HFFc6 (cell line): ENCODE data around the gene SMG6. TPM values are rescaled to one million over a fixed set of nuclear protein-coding genes. Genes with fewer than 3 reads are reported as not detected.
A peak's percentile ranks its signal among the peaks of the same experiment; 100 is the strongest.

Experiments used
- DNase-seq: peaks from one replicate; pipeline ENCODE4 v3.0.0-alpha.2; 2018
- H3K27ac Mint-ChIP-seq: 2 replicates; pipeline ENCODE4 v1.8.0; 2020; ENCODE audit warnings: mild to moderate bottlenecking, mixed read lengths
- H3K27me3 Mint-ChIP-seq: 2 replicates; pipeline ENCODE4 v1.8.0; 2021; ENCODE audit warnings: mild to moderate bottlenecking, moderate library complexity, mixed read lengths; ENCODE audit not compliant: insufficient read depth
- H3K36me3 Mint-ChIP-seq: 2 replicates; pipeline ENCODE4 v1.8.0; 2021; ENCODE audit warnings: low read depth, mixed read lengths
- H3K4me1 Mint-ChIP-seq: 2 replicates; pipeline ENCODE4 v1.8.0; 2020; ENCODE audit warnings: low read depth, mixed read lengths
- H3K4me3 Mint-ChIP-seq: 2 replicates; pipeline ENCODE4 v1.8.0; 2020; ENCODE audit warnings: mild to moderate bottlenecking, moderate library complexity, mixed read lengths
- H3K9me3 Mint-ChIP-seq: 2 replicates; pipeline ENCODE4 v1.8.0; 2020; ENCODE audit warnings: mild to moderate bottlenecking, mixed read lengths
- total RNA-seq, 6 experiments: library from RNA; stranded (reverse); fragmentation: NEBNext Ultra II Directional; extraction: Animal tissue kit (Norgen Biotek cat#: 25700); gene quantifications; 2 replicates in 1 of 6; 3 replicates in 5 of 6; pipeline ENCODE4 v1.2.3, GENCODE V29; 2021
- TF ChIP-seq, protein P1 (sequence below): fragments of 200-600 bp; sonication (generic); IDR thresholded peaks from 2 replicates; pipeline ENCODE4 v1.5.0; 2021; ENCODE audit warnings: antibody characterized with exemption, mild to moderate bottlenecking

Gene SMG6
- total RNA-seq, 6 experiments from 2014 or later: 29.5 to 37.4 (median 31.8) TPM

GRCh38 chr17:2044263-2044894, 259.2 kb downstream of the SMG6 start:
- Mint-ChIP-seq H3K4me1 (peaks cover 55% of the 10 kb centered on the region), H3K9me3 (no peaks in the 10 kb centered on the region), H3K27ac (peak overlapping the region; percentile 96), H3K36me3 (peaks cover 27% of the 10 kb centered on the region), H3K4me3 (peak overlapping the region; percentile 35), H3K27me3 (no peaks in the 10 kb centered on the region; the same call in none of the 2 replicates)
- TF ChIP-seq, protein P1, sequence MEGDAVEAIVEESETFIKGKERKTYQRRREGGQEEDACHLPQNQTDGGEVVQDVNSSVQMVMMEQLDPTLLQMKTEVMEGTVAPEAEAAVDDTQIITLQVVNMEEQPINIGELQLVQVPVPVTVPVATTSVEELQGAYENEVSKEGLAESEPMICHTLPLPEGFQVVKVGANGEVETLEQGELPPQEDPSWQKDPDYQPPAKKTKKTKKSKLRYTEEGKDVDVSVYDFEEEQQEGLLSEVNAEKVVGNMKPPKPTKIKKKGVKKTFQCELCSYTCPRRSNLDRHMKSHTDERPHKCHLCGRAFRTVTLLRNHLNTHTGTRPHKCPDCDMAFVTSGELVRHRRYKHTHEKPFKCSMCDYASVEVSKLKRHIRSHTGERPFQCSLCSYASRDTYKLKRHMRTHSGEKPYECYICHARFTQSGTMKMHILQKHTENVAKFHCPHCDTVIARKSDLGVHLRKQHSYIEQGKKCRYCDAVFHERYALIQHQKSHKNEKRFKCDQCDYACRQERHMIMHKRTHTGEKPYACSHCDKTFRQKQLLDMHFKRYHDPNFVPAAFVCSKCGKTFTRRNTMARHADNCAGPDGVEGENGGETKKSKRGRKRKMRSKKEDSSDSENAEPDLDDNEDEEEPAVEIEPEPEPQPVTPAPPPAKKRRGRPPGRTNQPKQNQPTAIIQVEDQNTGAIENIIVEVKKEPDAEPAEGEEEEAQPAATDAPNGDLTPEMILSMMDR: no peak
- no peak for DNase-seq

- Mint-ChIP-seq H3K27ac (peak overlapping the region; percentile 96), H3K36me3 (peaks cover 27% of the 10 kb centered on the region), H3K9me3 (no peaks in the 10 kb centered on the region), H3K4me1 (peaks cover 49% of the 10 kb centered on the region), H3K27me3 (no peaks in the 10 kb centered on the region; the same call in none of the 2 replicates), H3K4me3 (peak overlapping the region; percentile 93)
- TF ChIP-seq, protein P1: no peak
- DNase-seq: peak; percentile 80
Measured at GRCh38 chr17:2043785-2044184, 259.8 kb downstream of the SMG6 start.

DNA sequence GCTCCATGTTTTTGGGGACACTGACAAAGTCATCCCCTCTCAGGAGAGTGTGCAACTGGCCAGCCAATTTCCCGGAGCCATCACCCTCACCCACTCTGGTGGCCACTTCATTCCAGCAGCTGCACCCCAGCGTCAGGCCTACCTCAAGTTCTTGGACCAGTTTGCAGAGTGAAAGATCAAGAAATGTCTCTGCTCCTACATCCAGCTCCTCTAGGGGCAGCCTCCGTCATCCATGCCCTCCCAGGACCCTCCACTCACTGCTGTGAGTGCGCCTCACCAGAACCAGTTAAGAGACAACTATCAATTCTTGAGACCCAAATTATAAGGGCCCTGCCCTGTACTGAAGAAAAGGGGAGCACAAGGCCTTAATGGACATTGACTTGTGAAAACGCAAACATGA, 260.7 kb downstream of the SMG6 start:
- Mint-ChIP-seq H3K4me1 (peaks cover 41% of the 10 kb centered on the region), H3K9me3 (no peaks in the 10 kb centered on the region), H3K4me3 (peak overlapping the region; percentile 93), H3K27me3 (no peaks in the 10 kb centered on the region; the same call in none of the 2 replicates), H3K36me3 (peaks cover 34% of the 10 kb centered on the region), H3K27ac (peak overlapping the region; percentile 96)
- TF ChIP-seq, protein P1: no peak; the same call in 1 of the 2 replicates
- no peak for DNase-seq

DNA sequence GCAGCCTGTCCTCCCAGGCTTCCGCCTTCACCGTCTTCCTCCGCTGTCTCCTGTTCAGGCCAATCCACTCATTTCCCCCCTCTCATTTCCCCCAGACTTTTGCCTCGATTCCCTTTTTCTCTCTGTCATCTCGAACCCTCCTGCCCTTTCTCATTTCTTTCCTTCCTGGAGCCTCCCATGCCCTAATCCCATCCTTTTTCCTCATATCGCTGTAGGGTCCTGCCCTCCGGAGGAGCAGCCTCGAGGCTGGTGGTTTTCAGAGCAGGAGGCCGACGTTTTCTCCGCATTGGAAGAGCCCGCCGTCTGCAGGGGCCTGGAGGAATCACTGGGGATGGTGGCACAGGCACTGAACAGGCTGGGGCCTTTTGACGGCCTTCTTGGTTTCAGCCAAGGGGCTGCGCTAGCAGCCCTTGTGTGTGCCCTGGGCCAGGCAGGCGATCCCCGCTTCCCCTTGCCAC, 261.2 kb downstream of the SMG6 start:
- H3K27me3 Mint-ChIP-seq: no peaks in the 10 kb centered on the region; the same call in none of the 2 replicates
- peak overlapping the region; percentile 96 for H3K27ac Mint-ChIP-seq
- peaks cover 41% of the 10 kb centered on the region for H3K4me1 Mint-ChIP-seq

DNA sequence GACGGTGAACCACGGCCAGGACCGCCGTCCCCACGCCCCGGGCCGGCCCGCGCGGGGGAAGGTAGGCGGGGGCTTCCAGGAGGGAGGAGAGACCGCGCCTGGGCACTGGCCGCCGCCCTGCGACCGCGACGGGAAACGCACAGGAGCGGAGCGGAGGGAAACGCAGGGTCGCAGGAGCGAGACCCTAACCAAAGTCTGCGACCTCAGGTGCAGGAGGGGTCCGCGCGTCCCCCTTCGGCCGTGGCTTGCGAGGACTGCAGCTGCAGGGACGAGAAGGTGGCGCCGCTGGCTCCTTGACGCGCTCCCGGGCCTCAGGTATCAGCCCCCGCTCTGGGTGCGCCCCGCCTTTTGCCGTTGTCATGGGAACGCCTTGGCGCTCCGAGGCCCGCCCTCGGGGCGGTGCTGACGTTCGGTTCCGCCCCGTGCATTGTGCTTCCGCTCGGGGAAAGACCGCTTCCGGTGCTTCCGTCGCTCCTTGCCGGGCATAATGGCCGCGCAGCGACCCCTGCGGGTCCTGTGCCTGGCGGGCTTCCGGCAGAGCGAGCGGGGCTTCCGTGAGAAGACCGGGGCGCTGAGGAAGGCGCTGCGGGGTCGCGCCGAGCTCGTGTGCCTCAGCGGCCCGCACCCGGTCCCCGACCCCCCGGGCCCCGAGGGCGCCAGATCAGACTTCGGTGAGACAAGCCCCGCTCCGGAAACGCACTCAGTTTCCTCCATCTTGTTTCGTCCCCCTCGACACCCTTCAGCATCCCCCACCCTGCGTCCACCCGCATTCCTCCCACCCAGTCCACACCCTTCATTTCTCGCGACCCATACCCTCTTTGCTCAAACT, 261.8 kb downstream of the SMG6 start, which contains the start of gene OVCA2:
TSS of gene OVCA2 (plus strand) at position 462 of the 829 bp plus-strand sequence. CDS start at position 488, 26 bp downstream.
- peak within 1 kb of the TSS; percentile 93 for H3K4me3 Mint-ChIP-seq
- no peaks in the 10 kb centered on the region for H3K9me3 Mint-ChIP-seq
- peaks cover 41% of the 10 kb centered on the region for H3K4me1 Mint-ChIP-seq
- H3K36me3 Mint-ChIP-seq: peaks cover 41% of the 10 kb centered on the region
- peak; percentile 91 for DNase-seq
- H3K27ac Mint-ChIP-seq: peak within 1 kb of the TSS; percentile 96
- TF ChIP-seq, protein P1: peak; percentile 72
- no peaks in the 10 kb centered on the region; the same call in none of the 2 replicates for H3K27me3 Mint-ChIP-seq

More for the DNA sequence above, 261.2 kb downstream of the SMG6 start:
- peak overlapping the region; percentile 93 for H3K4me3 Mint-ChIP-seq
- no peaks in the 10 kb centered on the region for H3K9me3 Mint-ChIP-seq
- DNase-seq: no peak
- TF ChIP-seq, protein P1: no peak; the same call in 1 of the 2 replicates
- peaks cover 38% of the 10 kb centered on the region for H3K36me3 Mint-ChIP-seq
